GM23248 (cell line): ENCODE results near the gene NCCRP1.

Source experiments
- EZH2 ChIP-seq: fragments of 200-600 bp; sonication (generic); IDR thresholded peaks from 2 replicates; pipeline ENCODE4 v1.6.1; 2018; ENCODE audit warnings: antibody characterized with exemption, mild to moderate bottlenecking; ENCODE audit not compliant: insufficient read depth, poor library complexity, severe bottlenecking
- EZH2phosphoT487 ChIP-seq: fragments of 200-600 bp; sonication (generic); IDR thresholded peaks from 2 replicates; pipeline ENCODE4 v1.6.1; 2018; ENCODE audit warnings: antibody characterized with exemption, moderate library complexity, mild to moderate bottlenecking, low read depth; ENCODE audit not compliant: insufficient read depth

DNA sequence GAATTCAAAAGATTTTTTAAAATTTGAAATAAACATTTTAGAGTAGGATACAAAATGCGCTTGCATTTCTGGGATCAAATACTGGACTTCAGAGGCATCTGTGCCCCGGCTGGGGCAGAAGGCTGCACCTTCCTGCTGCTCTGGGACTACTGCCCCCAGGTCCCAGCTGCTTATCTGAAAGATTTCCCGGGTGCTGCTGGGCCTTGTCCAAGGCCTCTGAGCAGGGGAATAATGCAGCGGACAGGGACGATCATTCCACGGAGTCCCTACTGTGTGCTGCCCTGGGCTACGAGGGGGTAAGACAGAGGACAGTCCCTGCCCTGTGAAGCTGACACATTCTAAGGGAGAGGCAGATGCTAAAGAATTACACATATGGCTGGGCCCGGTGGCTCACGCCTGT lies 33.1 kb upstream of the NCCRP1 start:
- TF ChIP-seq EZH2 (no peak), EZH2phosphoT487 (no peak)
